Chondrocyte (in vitro differentiated cells): ENCODE results near the gene TLE5. TPM values are rescaled to one million over a fixed set of nuclear protein-coding genes. Genes with fewer than 3 reads are reported as not detected.

Source experiments
- DNase-seq: peaks from one replicate; pipeline ENCODE4 v3.0.0; 2021; ENCODE audit warnings: mixed read lengths, low spot score
- H3K27ac Mint-ChIP-seq: one replicate; pipeline ENCODE4 v1.8.0; 2021; ENCODE audit warnings: mild to moderate bottlenecking, moderate library complexity, mixed read lengths; ENCODE audit not compliant: unreplicated experiment
- H3K27me3 Mint-ChIP-seq: 2 replicates; pipeline ENCODE4 v1.8.0; 2021; ENCODE audit warnings: low read depth, mixed read lengths
- H3K36me3 Mint-ChIP-seq: 2 replicates; pipeline ENCODE4 v1.8.0; 2021; ENCODE audit warnings: low read depth, mixed read lengths
- H3K4me1 Mint-ChIP-seq: 2 replicates; pipeline ENCODE4 v1.8.0; 2021; ENCODE audit warnings: low read depth, mild to moderate bottlenecking, mixed read lengths
- H3K4me3 Mint-ChIP-seq: one replicate; pipeline ENCODE4 v1.8.0; 2021; ENCODE audit warnings: mild to moderate bottlenecking, moderate library complexity, mixed read lengths; ENCODE audit not compliant: unreplicated experiment
- H3K9me3 Mint-ChIP-seq: 2 replicates; pipeline ENCODE4 v1.8.0; 2021; ENCODE audit warnings: low read depth, mixed read lengths
- total RNA-seq: library from RNA; stranded (reverse); gene quantifications from 3 replicates; pipeline ENCODE4 v1.2.1, GENCODE V29; 2021
- TF ChIP-seq, protein P1 (sequence below): fragments of 200-600 bp; sonication (generic); IDR thresholded peaks from 2 replicates; pipeline ENCODE4 v1.5.0; 2021; ENCODE audit warnings: antibody characterized with exemption, mild to moderate bottlenecking, moderate library complexity

TLE5 gene
- total RNA-seq, 1 donor from 2014 or later = 303 TPM

DNA sequence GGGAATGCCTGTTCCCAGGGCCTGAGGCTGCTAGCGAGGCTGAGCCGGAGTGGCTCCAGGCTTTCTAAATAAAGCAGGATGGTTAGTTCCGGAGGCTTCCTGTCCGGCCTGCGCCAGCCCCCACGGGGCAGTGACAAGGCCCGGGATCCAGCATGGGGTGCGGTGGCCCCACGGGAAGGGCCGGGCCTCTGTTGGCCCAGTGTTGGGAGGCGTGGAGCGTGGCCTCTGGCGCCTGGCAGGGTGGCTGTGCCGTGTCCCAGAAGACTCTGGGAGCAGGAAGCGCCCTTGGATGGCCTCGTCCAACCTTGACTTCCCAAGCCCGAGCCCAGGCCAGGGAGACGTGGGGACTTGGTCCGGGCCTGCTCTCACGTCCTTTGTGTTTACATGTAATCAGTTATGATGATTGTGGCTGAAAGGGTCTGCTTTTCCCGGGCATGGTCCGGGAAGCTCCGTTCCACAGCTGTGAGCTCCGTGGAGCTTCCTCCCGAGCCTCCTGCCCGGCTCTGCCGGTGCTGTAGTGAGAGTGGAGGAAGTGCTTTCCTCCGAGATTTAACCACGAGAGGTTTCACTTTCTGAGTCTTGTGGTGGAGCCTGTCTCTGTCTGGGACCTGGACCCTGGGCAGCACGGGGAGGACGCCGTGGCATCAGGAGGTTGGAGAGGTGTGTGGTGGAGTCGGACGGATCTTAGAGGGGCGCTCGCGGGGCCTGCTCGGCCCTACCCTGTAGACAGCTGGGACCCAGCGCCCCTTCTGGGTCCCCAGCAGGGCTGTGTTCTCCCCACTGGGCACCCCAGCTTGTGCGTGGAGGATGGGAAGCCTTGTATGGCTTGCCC, 36.4 kb upstream of the TLE5 start:
- peak overlapping the region; percentile 66 for H3K27ac Mint-ChIP-seq
- TF ChIP-seq, protein P1, sequence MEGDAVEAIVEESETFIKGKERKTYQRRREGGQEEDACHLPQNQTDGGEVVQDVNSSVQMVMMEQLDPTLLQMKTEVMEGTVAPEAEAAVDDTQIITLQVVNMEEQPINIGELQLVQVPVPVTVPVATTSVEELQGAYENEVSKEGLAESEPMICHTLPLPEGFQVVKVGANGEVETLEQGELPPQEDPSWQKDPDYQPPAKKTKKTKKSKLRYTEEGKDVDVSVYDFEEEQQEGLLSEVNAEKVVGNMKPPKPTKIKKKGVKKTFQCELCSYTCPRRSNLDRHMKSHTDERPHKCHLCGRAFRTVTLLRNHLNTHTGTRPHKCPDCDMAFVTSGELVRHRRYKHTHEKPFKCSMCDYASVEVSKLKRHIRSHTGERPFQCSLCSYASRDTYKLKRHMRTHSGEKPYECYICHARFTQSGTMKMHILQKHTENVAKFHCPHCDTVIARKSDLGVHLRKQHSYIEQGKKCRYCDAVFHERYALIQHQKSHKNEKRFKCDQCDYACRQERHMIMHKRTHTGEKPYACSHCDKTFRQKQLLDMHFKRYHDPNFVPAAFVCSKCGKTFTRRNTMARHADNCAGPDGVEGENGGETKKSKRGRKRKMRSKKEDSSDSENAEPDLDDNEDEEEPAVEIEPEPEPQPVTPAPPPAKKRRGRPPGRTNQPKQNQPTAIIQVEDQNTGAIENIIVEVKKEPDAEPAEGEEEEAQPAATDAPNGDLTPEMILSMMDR = no peak
- no peaks in the 10 kb centered on the region for H3K36me3 Mint-ChIP-seq
- peaks cover 43% of the 10 kb centered on the region for H3K4me1 Mint-ChIP-seq
- H3K9me3 Mint-ChIP-seq = no peaks in the 10 kb centered on the region
- H3K4me3 Mint-ChIP-seq = peak overlapping the region; percentile 42
- no peak for DNase-seq
- no peaks in the 10 kb centered on the region for H3K27me3 Mint-ChIP-seq

DNA sequence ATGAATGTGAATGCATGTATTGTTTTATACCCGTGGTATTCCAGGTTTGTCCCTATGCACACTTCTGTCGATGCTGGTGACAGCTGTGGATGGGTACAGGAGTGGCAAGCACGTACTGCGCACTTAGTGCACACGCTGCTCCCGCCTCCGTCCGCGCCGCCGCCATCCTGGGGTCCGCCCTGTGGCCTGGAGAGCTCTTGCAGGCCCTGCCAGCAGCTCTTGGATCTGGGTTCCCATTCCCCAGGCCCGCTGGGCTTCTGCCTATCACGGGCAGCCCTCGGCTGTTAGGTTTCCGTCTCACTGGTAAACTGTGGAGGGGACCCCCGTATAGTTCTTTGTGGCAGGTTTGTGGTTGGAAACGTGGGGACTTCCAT, 35.8 kb upstream of the TLE5 start:
- TF ChIP-seq, protein P1 = no peak
- no peaks in the 10 kb centered on the region for H3K27me3 Mint-ChIP-seq
- no peak overlapping the region for H3K4me3 Mint-ChIP-seq
- H3K4me1 Mint-ChIP-seq = peaks cover 43% of the 10 kb centered on the region
- no peaks in the 10 kb centered on the region for H3K9me3 Mint-ChIP-seq
- peak; percentile 88 for DNase-seq
- no peak overlapping the region for H3K27ac Mint-ChIP-seq
- no peaks in the 10 kb centered on the region for H3K36me3 Mint-ChIP-seq

DNA sequence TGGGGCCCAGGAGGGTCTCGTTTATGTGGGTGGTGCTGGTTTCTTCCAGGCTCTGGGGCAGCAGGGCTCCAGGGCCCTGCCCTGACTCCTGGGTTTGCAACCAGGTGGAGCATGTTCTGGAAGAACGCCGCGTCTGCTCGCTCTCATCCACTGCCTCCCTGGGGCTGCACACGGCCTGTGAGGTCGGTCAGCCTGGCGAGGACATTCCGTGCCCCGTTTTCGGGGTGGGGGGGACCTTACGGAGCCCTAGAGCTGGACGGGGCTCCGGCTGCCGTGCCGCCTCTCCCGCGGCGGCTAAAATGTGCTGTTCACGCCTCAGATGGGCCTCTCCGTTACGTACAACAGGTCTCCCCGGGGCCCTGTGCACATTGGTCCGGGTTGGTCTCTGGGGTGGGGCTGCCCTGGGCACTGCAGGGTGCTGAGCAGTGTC, 35.2 kb upstream of the TLE5 start:
- Mint-ChIP-seq H3K9me3 (no peaks in the 10 kb centered on the region), H3K27ac (no peak overlapping the region), H3K4me1 (peaks cover 43% of the 10 kb centered on the region), H3K4me3 (no peak overlapping the region), H3K27me3 (no peaks in the 10 kb centered on the region), H3K36me3 (no peaks in the 10 kb centered on the region)
- TF ChIP-seq, protein P1 = no peak
- no peak for DNase-seq

DNA sequence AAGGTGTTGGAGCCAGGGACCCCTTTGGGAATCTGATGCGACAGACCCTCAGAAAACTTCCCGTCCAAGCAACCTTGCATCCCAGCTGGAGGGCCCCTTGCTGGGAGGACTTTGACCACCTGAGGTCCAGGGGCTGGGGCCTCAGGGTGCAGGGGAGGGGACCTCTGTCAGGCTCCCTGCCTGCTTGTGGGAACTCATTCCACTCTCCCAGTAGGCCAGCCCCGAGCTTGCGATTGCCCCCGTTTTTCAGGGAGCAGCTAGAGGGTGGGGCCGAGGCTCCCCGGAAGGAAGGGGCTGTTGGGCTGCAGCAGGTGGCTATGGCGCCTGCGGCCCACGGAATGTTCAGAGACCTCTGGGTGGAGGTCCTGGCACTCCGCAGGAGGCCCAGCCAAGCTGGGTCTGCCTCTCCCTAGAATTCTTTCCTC, 34.6 kb upstream of the TLE5 start:
- Mint-ChIP-seq H3K27ac (no peak overlapping the region), H3K27me3 (no peaks in the 10 kb centered on the region), H3K9me3 (no peaks in the 10 kb centered on the region), H3K36me3 (no peaks in the 10 kb centered on the region), H3K4me1 (peaks cover 43% of the 10 kb centered on the region), H3K4me3 (no peak overlapping the region)
- DNase-seq = no peak
- TF ChIP-seq, protein P1 = no peak

DNA sequence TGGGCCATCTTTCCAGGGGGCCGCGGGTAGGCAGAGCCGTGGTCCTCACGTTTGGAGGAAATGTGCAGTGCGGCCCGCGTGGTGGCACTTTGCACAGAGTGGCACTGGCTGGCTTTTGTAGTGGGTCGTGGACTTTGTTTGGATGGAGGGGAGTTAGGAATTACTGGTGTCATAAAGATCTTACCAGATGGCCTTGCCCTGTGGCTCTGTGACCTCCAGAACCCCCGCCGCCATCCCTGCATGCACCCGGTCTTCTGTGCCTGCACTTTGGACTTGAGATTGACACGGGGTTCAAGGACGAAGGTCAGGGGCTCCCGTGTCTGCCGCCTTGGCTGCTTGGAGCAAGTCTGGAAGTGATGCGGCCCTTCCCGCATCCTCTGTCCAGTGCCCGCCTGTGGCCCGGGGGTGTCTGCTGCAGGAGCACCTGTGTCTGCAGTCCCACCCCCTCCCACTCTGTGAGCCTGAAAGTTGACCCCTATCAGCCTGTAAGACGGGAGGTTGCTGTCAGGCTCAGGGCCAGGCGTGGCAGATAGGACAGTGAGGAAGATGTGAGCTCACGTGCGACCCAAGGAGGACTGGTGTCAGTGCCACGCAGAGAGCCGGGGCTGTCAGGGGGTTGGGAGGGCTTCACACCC, 34.1 kb upstream of the TLE5 start:
- DNase-seq = peak; percentile 82
- Mint-ChIP-seq H3K9me3 (no peaks in the 10 kb centered on the region), H3K27ac (peak overlapping the region; percentile 78), H3K27me3 (no peaks in the 10 kb centered on the region), H3K4me1 (peaks cover 43% of the 10 kb centered on the region), H3K36me3 (no peaks in the 10 kb centered on the region), H3K4me3 (peak overlapping the region; percentile 83)
- TF ChIP-seq, protein P1 = no peak
